ENCODE data around the gene SPTLC1. TPM values are rescaled to one million over a fixed set of nuclear protein-coding genes. Genes with fewer than 3 reads are reported as not detected.
"Not testable (repeated sequence)": the region's sequence is repeated elsewhere in the genome, so short reads cannot be mapped to it uniquely, and the experiment has no call there.

Gene SPTLC1
- total RNA-seq, 1 donor from 2014 or later = 40.8 TPM

DNA sequence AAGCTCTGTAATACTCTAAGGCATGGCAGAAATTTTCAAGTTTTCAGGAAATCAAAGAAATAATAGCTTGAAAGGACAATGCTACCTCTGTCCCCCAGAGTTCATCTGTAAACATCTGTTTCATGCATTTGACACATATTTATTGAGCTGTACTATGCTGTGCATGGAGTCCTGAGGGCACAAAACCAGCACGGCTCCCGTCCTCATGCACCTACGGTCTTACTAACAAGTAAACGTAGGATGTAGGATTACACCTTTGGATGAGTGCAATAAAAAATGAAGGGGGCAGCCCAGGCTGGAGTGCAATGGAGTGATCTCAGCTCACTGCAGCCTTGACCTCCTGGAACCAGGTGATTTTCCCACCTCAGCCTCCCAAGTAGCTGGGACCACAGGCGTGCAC is 81.9 kb downstream of the SPTLC1 start:
- ATAC-seq (ENCODE audit: low read depth) = no peak
- ChIA-PET CTCF (no interaction called here), POLR2A (no interaction called here)
- no peaks in the 10 kb centered on the region for H3K9me3 Mint-ChIP-seq
- H3K27me3 Mint-ChIP-seq = no peaks in the 10 kb centered on the region
- H3K4me1 Mint-ChIP-seq = no peaks in the 10 kb centered on the region
- no peak overlapping the region for H3K4me3 Mint-ChIP-seq
- no peak overlapping the region for H3K27ac Mint-ChIP-seq
- DNase-seq = no peak
- H3K36me3 Mint-ChIP-seq (ENCODE audit: low read depth) = peaks cover 78% of the 10 kb centered on the region
- intact Hi-C loops (cut with micrococcal nuclease) = no loop called here
- TF ChIP-seq, protein P1, sequence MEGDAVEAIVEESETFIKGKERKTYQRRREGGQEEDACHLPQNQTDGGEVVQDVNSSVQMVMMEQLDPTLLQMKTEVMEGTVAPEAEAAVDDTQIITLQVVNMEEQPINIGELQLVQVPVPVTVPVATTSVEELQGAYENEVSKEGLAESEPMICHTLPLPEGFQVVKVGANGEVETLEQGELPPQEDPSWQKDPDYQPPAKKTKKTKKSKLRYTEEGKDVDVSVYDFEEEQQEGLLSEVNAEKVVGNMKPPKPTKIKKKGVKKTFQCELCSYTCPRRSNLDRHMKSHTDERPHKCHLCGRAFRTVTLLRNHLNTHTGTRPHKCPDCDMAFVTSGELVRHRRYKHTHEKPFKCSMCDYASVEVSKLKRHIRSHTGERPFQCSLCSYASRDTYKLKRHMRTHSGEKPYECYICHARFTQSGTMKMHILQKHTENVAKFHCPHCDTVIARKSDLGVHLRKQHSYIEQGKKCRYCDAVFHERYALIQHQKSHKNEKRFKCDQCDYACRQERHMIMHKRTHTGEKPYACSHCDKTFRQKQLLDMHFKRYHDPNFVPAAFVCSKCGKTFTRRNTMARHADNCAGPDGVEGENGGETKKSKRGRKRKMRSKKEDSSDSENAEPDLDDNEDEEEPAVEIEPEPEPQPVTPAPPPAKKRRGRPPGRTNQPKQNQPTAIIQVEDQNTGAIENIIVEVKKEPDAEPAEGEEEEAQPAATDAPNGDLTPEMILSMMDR (IDR thresholded peaks at IDR 0.05) = no peak

DNA sequence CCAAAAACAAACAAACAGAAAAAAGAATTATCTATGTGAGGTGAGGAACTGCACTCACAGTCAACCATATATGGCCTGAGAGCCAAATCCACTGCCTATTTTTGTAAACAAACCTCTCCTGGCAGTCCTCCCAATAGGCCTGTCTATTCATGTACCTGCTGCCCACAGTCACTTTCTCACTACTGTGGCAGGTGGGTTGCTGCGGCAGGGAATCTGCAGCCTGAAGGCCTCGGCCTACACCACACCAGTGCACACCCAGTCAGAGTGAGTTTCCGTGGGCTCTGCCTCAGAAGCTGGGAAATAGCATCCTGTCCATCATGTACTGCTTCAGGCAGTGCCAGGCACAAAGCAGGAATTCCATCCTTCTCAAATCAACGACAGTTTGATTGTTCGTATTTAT is 82.3 kb downstream of the SPTLC1 start:
- ATAC-seq (ENCODE audit: low read depth) (no peak), DNase-seq (no peak)
- intact Hi-C loops (cut with micrococcal nuclease) = no loop called here
- TF ChIP-seq, protein P1 (IDR thresholded peaks at IDR 0.05) = no peak
- no peaks in the 10 kb centered on the region for H3K9me3 Mint-ChIP-seq
- H3K4me3 Mint-ChIP-seq = no peak overlapping the region
- CTCF ChIA-PET = no interaction called here
- POLR2A ChIA-PET = no interaction called here
- H3K27ac Mint-ChIP-seq = no peak overlapping the region
- H3K4me1 Mint-ChIP-seq = no peaks in the 10 kb centered on the region
- peaks cover 74% of the 10 kb centered on the region for H3K36me3 Mint-ChIP-seq (ENCODE audit: low read depth)
- H3K27me3 Mint-ChIP-seq = no peaks in the 10 kb centered on the region

DNA sequence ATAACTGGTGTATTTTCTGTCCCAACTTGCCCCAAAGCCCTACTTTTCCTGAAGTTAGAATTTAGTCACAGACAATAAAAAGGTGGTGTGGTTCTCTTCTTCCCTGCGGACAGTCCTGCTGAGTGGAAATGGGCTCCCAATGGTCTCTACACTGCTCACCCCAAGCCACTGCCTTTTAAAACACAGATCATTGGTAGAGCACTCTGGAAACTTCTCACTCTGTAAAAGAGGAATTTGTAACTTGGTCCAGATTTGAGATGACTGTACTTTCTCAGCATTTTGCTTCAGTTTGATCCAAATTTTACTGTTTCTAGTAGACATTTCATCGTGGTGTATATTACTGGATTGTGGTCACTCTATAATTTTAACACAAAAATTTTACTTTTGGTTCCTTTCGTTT is 84.8 kb downstream of the SPTLC1 start:
- TF ChIP-seq, protein P1 (IDR thresholded peaks at IDR 0.05) = no peak
- ChIA-PET CTCF (no interaction called here), POLR2A (no interaction called here)
- no peak overlapping the region for H3K4me3 Mint-ChIP-seq
- no peaks in the 10 kb centered on the region for H3K4me1 Mint-ChIP-seq
- no peak for DNase-seq
- ATAC-seq (ENCODE audit: low read depth) = no peak
- intact Hi-C loops (cut with micrococcal nuclease) = no loop called here
- H3K27me3 Mint-ChIP-seq = no peaks in the 10 kb centered on the region
- no peak overlapping the region for H3K27ac Mint-ChIP-seq
- no peaks in the 10 kb centered on the region for H3K9me3 Mint-ChIP-seq
- peaks cover 54% of the 10 kb centered on the region for H3K36me3 Mint-ChIP-seq (ENCODE audit: low read depth)

DNA sequence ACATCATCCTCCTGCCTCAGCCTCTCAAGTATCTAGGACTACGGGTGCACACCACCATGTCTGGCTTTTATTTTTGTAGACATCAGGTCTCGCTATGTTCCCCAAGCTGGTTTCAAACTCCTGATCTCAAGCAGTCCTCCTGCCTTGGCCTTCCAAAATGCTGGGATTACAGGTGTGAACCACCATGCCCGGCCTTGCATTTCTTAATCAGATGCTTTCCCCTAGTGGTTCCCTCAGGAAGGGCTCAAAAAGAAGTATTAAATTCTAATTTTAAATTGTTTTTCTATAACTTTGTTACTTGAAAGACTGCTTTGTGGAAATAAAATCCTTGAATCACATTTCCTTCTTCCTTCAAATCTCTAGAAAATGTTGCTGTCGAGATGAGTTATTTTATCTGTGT is 85.7 kb downstream of the SPTLC1 start:
- Mint-ChIP-seq H3K9me3 (no peaks in the 10 kb centered on the region), H3K27me3 (no peaks in the 10 kb centered on the region), H3K27ac (no peak overlapping the region), H3K4me3 (no peak overlapping the region), H3K4me1 (no peaks in the 10 kb centered on the region), H3K36me3 (ENCODE audit: low read depth) (peaks cover 46% of the 10 kb centered on the region)
- ATAC-seq (ENCODE audit: low read depth) (no peak), DNase-seq (no peak)
- TF ChIP-seq, protein P1 (IDR thresholded peaks at IDR 0.05) = no peak
- ChIA-PET POLR2A (no interaction called here), CTCF (no interaction called here)
- intact Hi-C loops (cut with micrococcal nuclease) = no loop called here

DNA sequence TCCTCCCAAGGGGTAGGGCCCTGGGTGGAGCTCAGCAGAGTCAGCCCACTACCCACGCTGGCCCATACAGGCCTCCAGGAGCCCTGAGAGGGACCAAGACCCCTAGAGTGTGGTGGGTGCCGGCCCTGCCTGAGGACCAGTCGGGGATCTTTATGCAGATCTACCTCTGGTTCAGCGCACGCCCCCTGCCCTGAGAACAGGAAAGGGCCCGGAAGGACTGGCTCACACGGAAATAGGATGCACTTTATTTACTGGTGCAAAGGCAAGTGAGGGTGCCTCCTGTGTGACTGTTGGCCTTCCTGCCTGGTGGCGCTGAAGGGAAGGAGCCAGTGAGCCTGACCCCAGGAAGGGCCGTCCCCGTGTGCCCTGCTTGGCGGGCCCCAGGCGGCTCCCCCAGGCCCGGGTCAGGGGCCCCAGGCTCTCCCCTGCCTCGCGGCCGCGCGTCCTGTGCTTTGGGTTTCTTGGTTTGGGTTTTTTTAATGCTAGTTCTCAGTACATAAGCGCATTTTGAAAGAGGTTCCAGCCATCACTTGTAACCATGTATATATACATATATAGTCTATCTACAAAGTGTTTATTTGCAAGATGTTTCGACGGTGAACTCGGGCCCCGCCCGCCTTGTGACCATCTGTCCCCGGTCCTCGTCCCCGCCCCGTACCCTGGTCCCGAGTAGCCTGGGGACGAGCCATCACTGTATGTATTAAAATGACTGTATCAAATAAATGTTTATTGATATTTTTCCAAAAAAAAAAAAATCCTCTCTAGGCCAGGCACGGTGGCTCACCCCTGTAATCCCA is 88.8 kb downstream of the SPTLC1 start:
- H3K9me3 Mint-ChIP-seq = peaks cover 14% of the 10 kb centered on the region
- TF ChIP-seq, protein P1 (IDR thresholded peaks at IDR 0.05) = no peak
- H3K27ac Mint-ChIP-seq = no peak overlapping the region
- ATAC-seq (ENCODE audit: low read depth) (no peak), DNase-seq (no peak)
- POLR2A ChIA-PET = no interaction called here
- CTCF ChIA-PET = no interaction called here
- intact Hi-C loops (cut with micrococcal nuclease) = no loop called here
- H3K36me3 Mint-ChIP-seq (ENCODE audit: low read depth) = peaks cover 22% of the 10 kb centered on the region
- H3K4me1 Mint-ChIP-seq = no peaks in the 10 kb centered on the region
- no peaks in the 10 kb centered on the region for H3K27me3 Mint-ChIP-seq
- H3K4me3 Mint-ChIP-seq = no peak overlapping the region

DNA sequence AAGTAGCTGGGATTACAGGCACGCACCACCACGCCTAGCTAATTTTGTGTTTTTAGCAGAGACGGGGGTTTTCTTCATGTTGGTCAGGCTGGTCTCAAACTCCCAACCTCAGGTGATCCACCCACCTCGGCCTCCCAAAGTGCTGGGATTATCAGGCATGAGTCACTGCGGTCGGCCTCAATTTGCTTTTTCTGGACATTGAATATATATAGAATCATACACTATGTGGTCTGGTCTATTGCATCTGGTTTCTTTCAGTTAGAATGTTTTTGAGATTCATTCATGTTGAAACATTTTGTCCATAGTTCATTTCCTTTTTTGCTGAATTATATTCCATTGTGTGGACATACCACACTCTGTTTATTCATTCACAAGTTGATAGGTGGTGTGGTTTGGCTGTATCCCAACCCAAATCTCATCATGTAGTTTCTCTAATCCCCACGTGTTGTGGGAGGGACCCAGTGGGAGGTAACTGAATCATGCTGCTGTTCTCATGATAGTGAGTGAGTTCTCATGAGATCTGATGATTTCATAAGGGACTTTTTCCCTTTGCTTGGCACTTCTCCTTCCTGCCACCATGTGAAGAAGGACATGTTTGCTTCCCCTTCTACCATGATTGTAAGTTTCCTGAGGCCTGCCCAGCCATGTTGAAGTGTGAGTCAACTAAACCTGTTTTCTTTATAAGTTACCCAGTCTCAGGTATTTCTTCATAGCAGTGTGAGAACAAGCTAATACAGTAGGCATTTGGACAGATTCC is 93.2 kb downstream of the SPTLC1 start:
- H3K27ac Mint-ChIP-seq; intact Hi-C loops (cut with micrococcal nuclease); H3K4me3 Mint-ChIP-seq; H3K36me3 Mint-ChIP-seq (ENCODE audit: low read depth); H3K27me3 Mint-ChIP-seq; H3K4me1 Mint-ChIP-seq; DNase-seq; CTCF ChIA-PET; POLR2A ChIA-PET; ATAC-seq (ENCODE audit: low read depth): not testable (repeated sequence)
- peaks cover 14% of the 10 kb centered on the region for H3K9me3 Mint-ChIP-seq
